ENCODE measurements around the gene MUC7.

DNA sequence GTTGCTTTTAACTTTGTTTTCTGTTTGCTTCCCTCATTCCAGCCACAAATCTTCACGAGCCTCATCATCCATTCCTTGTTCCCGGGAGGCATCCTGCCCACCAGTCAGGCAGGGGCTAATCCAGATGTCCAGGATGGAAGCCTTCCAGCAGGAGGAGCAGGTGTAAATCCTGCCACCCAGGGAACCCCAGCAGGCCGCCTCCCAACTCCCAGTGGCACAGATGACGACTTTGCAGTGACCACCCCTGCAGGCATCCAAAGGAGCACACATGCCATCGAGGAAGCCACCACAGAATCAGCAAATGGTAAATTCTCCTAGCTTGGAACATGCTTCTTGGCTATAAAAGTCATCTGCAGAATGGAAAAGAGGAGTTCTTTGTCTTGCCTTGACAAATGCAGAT lies 59.0 kb downstream of the MUC7 start:
- TF ChIP-seq, protein P1, sequence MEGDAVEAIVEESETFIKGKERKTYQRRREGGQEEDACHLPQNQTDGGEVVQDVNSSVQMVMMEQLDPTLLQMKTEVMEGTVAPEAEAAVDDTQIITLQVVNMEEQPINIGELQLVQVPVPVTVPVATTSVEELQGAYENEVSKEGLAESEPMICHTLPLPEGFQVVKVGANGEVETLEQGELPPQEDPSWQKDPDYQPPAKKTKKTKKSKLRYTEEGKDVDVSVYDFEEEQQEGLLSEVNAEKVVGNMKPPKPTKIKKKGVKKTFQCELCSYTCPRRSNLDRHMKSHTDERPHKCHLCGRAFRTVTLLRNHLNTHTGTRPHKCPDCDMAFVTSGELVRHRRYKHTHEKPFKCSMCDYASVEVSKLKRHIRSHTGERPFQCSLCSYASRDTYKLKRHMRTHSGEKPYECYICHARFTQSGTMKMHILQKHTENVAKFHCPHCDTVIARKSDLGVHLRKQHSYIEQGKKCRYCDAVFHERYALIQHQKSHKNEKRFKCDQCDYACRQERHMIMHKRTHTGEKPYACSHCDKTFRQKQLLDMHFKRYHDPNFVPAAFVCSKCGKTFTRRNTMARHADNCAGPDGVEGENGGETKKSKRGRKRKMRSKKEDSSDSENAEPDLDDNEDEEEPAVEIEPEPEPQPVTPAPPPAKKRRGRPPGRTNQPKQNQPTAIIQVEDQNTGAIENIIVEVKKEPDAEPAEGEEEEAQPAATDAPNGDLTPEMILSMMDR (IDR thresholded peaks at IDR 0.05): no peak
- TF ChIP-seq POLR2A (IDR thresholded peaks at IDR 0.05) (no peak), EP300 (IDR thresholded peaks at IDR 0.05) (no peak)
